HG03097 (cell line): ENCODE measurements around the gene CDH23.

ENCODE experiments used
- ATAC-seq: cut with Tn5 transposase; IDR thresholded peaks from one replicate; pipeline ENCODE4 v1.9.1; 2021; ENCODE audit not compliant: unreplicated experiment, low FRiP score

Gene CDH23

GRCh38 chr10:71460615-71461014 is 63.9 kb downstream of the CDH23 start:
- ATAC-seq: no peak

- ATAC-seq: no peak
These were observed 64.7 kb downstream of the CDH23 start for GRCh38 chr10:71461457-71461856.

GRCh38 chr10:71462062-71462935 is 65.6 kb downstream of the CDH23 start:
- no peak for ATAC-seq

GRCh38 chr10:71463111-71463510 is 66.4 kb downstream of the CDH23 start:
- no peak for ATAC-seq

- no peak for ATAC-seq
These were observed 69.0 kb downstream of the CDH23 start for GRCh38 chr10:71465551-71466252.

- no peak for ATAC-seq
These were observed 69.6 kb downstream of the CDH23 start for GRCh38 chr10:71466330-71466729.

- ATAC-seq: no peak
These were observed 70.4 kb downstream of the CDH23 start for GRCh38 chr10:71467161-71467560.

GRCh38 chr10:71467569-71468362 is 71.0 kb downstream of the CDH23 start:
- ATAC-seq: no peak

GRCh38 chr10:71468363-71469094 is 71.8 kb downstream of the CDH23 start:
- ATAC-seq: no peak

GRCh38 chr10:71471006-71471405 is 74.3 kb downstream of the CDH23 start:
- no peak for ATAC-seq

- ATAC-seq: no peak
These were observed 75.2 kb downstream of the CDH23 start for GRCh38 chr10:71471957-71472365.

GRCh38 chr10:71472466-71472865 is 75.7 kb downstream of the CDH23 start:
- no peak for ATAC-seq

- ATAC-seq: no peak
These were observed 76.2 kb downstream of the CDH23 start for GRCh38 chr10:71472912-71473311.

GRCh38 chr10:71473671-71474599 is 77.2 kb downstream of the CDH23 start:
- ATAC-seq: no peak

GRCh38 chr10:71474702-71475242 is 78.1 kb downstream of the CDH23 start:
- no peak for ATAC-seq

- no peak for ATAC-seq
These were observed 78.6 kb downstream of the CDH23 start for GRCh38 chr10:71475243-71475871.

- no peak for ATAC-seq
These were observed 79.7 kb downstream of the CDH23 start for GRCh38 chr10:71476228-71477011.

- ATAC-seq: no peak
These were observed 81.5 kb downstream of the CDH23 start for GRCh38 chr10:71478173-71478572.
